Activated CD8-positive, alpha-beta memory T cell treated with anti-CD3 and anti-CD28 coated beads, Interleukin-2, amount 50 U/mL, for 24 hours (primary cell): Measurements from ENCODE around the gene METTL23.

Source experiments
- DNase-seq: peaks from one replicate; pipeline ENCODE4 v3.0.0-alpha.2; 2020; ENCODE audit errors: extremely low read depth

METTL23 gene

DNA sequence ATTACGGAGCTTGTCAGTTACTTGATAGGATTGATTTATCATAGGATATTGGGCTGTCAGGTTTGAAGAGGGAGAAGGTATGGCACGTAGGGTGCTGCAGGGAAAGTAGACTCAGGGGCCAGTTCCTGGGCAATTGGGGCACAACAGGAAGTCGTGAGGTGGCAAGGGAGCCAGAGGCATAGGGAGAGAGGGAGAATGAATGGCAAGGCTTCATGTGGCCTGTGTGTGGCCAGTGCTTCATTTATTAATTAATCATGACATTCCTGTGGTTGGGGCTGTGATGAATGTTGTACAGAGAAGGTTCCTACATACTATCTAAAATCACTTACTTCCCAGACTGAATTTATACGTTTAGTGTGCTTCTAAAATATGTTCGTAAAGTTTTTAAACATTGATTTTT is 30.6 kb downstream of the METTL23 start:
- DNase-seq, result no peak

DNA sequence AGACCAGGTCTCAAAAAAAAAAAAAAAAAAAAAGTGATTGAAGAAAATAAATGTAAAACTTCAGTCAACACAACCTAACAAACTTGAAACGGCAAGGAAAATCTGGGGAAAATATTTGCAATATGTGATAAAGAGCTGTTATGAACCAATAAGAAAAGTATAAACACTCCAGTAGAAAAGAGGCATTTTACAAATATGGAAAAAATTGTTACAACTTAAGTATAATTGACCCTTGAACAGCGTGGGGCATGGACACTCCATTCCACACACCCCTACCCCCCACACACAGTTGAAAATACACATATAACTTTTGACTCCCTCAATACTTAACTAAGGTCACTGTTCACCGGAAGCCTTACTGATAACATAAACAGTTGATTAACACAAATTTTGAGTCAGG is 31.9 kb downstream of the METTL23 start:
- no peak for DNase-seq

DNA sequence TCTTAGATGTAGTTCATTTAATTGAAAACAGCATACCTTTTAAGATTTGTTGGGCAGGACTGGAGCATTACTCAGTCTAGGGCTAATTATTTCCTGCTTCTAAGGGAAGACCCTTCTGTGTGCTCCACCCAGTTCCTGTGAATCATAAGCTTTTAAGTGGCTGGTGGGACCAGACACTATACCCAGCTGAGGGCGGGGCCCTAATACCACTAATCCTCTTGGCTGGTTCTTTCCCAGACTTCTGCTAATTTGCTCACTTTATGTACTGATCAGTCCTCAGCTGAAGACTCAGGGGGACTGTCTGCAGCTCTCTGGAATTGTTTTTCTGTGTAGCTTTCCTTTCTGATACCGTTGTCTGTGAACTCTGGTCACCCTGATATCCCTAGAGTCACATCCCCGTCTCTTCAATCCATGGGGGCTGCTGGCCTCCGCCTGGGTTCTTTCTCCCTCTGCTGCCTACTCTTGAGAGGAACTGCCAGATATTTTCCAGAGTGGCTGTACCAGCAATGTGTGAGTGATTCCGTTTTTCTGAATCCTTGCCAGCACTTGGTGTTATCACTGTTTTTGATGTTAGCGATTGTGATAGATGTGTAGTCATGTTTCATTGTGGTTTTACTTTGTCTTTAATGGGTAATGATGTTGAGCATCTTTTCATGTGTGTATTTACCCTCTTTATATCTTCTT is 46.3 kb downstream of the METTL23 start:
- DNase-seq, result no peak

DNA sequence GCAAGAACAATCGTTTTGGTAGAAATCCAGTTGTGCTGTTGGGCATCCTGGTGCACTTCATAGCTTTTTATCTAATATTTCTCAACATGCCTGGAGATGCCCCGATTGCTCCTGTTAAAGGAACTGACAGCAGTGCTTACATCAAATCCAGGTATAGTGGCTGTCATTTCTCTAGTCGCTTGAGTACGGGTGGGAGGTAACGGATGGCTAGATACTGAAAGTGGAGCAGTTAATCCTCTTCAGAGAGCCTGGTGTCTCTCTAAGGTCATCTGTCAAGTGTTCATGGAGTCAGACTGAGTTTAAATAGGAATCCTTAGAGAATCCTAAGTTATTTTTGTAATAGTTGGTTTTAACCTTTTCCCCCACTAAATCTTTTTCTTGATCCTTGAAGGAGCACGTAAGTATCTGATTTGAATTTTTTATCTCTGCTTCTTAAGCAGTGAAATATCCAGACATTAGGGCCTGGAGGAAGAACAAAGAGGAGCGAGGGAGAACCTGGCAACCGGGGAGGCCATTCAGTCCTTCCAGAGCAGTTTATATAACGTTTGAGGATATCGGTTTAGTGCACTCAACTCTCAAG is 48.5 kb downstream of the METTL23 start:
- DNase-seq, result no peak

DNA sequence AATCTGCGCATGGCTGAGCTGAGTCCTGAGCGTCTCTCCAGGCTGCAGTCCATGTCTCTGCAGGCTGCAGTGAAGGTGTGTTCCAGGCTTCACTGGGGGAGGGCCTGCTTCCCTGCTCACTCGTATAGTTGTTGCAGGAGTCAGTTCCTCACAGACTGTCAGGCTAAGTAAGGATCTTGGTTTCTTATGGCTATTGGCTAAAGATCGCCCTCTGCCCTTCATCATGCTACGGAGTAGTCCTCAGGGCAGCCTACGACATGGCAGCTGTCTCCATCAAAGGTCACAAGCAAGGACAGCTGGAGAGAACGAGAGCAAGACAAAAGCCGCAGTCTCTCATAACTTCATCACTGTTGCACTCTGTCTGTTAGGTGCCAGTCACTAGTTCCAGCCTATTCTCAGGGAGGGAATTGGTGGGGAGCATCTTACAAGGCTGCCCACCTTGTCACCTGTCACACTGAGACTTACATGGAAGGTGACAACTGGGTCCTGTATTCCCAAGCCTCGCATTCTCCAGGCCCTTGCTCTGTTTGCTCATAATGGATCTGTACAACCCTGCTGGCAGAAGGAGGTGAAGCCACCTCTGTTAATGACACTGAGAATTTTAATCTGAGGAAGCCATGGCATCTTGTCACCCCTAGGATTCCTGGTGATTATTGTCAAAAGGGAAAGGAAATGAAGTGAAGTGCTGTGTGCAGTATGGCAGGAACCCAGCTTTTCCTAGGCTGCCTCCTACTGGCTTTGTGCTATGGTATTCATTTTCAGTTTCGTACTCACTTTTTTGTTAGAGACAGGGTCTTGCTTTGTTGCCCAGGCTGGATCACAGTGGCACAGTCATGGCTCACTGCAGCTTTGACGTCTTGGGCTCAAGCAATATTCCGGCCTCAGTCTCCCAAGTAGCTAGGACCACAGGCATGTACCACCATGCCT is 54.7 kb downstream of the METTL23 start:
- no peak for DNase-seq

DNA sequence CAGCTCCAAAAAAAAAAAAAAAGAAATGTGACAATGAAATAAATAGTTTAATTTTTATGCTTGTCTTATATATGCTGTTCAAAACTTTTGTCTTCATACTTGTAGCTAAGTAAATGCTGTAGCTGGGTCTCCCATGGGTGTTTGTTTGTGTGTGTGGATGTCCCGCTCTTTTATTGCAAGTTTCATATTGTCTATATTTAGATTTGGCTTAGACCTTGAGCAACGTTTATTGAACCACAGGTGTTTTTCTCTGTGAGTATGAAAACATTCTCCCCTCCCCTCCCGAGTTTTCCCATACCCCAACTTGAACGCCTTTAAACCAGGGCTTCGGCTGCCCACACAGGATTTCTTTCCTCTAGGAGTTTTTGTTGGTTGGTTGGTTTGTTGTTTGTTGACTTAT is 56.5 kb downstream of the METTL23 start:
- no peak for DNase-seq
